HG02798 (cell line): ENCODE data around the gene PLEKHA7.

ENCODE experiments used
- ATAC-seq: cut with Tn5 transposase; IDR thresholded peaks from one replicate; pipeline ENCODE4 v1.9.1; 2021; ENCODE audit warnings: mild to moderate bottlenecking; ENCODE audit not compliant: unreplicated experiment, poor library complexity

Gene PLEKHA7

DNA sequence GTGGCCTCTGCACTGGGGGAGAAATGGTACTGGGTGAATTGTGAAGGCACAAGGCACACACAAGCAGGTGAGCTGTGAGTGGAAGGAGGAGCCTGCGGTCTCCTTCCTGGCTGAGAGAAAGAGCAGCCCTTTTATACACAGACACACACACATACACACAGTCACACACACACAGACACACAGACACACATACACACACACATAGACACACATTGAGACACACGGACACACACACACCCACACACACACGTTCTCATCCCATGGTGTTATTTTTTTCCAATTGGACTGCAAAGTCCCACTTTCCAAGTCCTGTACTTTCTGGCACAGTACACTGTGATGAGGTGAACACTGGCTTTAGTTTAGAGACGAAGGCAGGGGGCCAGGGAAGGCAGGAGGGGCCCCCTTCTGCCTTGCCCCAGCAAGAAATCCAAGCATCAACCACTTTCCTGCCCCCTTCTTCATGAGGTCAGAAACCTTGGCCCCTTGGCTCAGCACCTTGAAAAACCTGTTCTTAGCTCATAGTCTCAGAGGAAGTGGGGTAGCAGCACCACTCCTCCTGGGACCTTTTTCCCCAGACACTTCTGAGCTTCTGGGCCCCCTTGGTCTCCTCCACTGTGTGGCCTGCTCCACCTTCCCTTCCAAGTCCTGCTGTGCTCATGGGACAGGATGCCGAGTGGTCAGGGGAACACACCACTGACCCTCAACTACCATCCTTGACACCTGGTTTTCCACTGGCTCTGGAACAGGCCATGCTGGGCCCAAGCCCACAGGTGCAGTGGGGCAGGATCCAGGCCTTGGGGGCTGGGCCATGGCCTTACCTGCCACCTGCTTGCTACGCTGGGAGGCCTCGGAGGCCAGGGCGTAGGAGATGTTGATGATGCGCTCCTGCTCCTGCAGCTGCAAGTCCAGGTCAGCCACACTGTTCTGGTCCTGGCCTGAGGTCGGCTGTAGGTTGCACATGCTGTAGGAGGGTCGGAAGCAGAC, 232.0 kb downstream of the PLEKHA7 start:
- no peak for ATAC-seq

DNA sequence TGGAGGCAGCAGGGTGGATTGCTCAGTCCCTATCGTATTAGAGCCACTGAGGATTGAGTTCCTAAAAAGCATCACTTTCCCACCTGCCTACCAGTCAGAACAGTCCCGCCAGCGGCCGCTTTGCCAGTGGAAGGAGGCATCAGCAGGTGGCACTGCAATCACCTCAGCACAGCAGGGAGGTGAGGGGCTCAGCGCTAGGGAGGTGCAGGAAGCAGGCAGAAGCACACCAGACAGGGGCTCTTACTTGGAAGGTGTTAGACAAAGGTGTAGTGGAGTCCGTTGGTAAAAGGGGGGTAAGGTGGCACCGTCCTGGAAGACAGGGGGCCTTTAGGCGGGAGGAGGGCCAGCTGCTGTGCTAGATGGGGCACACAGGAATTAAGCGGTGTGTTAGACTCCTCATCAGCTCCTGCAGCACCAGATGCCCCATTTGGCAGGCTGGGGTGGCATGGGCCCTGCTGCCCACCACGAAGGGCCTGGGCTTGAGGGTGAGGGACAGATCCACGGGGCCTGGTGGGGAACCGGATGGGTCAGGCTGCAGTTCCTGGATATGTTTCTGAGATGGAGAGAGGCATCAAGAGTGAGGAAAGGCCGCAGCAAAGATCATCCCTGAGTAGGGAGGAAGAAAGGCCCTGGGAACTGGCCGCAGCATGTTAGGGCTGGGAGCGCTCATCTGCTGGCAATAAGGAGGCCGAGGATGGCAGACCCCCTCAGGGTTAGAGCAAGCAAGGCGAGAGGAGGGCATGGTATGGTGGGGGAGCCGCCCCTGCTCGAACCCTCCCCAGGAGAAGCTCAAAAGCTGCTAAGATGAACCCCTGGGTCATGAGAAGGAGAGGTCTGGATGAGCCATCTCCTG, 233.3 kb downstream of the PLEKHA7 start:
- ATAC-seq = no peak

- no peak for ATAC-seq
Observed at GRCh38 chr11:16780146-16780545, 234.1 kb downstream of the PLEKHA7 start.

DNA sequence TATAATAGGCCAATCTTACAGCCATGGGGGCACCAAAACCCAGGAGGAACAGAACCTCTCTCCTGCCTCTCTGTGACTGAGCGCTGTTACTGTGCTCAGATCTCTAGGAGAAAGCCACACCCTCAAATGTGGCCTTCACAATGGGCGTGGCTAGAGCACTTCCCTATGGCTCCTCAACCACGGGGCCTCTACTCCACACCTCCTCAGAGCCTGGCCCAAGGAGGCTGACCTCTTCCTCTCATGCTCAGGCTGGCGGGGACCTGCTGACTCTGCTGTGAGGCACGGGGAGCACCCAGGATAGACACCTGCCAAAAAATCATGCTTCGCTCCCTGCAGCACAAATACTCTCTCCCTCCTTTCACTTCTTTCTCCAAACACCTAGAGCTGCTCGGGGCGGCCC, 234.8 kb downstream of the PLEKHA7 start:
- ATAC-seq = no peak

DNA sequence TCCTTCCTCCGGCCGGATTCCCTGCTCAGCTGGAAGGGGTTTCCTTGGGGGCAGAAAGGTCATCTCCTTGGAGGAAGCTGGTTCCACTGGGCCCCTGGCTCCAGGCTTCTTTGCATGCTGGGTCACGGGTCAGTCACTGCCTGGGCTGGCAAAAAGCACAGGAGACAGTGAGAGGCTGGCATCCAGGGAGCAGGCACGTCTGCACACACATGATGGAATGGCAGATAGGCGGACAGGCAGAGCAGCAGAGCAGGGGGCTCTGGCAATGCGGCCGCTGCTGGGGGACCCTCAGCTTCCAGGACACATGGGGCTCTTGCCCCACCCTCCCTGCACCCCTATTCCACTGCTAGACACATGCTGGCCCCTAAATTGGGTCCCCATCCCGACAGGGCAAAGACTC, 235.3 kb downstream of the PLEKHA7 start:
- no peak for ATAC-seq

DNA sequence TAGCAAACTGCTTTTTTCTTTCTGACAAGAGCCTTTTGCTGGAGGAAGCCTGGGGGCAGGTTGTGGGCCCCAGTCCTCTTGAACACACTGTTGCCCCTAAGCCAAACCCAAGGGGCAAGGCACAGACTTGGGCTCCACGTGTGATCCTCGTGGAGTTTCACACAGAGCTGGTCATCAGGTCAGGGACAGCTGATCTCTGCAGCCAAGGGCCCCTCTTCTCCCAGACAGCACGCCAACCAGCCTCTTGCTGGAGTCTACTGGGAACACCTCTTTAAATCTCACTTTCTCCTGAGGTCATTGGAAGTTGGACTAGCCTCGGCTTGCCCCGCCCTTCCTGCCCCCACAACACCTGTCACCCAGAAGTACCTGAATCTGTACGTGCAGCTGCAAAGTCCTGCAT, 235.9 kb downstream of the PLEKHA7 start:
- ATAC-seq = no peak

GRCh38 chr11:16777613-16777975, 236.6 kb downstream of the PLEKHA7 start:
- no peak for ATAC-seq

- no peak for ATAC-seq
Observed at GRCh38 chr11:16776711-16777612, 237.3 kb downstream of the PLEKHA7 start.

DNA sequence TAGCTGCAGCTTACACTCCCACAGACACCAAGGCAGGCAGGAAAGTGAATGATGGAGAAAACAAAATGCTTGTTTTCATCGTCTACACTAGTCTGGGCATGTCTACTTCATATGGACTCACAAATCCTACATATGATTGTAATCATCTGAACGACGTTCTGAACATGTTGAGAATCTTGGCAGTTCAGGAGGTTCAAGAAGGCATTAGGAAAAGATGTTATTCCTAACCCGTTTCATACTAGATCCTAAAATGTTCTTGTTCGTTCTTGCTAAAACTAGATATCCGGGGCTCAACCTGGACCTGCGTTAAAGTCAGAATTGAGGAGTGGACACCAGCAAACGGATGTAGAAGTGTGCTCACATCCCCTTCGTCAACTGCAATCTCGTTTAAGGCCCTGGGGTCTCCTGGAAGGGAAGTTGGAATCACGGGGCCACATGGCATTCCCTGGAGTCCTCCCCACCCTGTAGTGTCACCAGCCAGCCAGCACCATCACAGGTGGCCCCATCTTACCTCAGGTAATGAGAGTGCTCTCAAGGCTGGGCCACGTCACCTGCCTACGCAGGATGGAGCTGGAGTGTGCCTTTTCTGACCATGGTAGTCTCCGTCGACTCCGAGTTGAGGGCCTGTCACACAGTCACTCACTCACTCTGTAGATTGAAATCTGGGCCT, 238.5 kb downstream of the PLEKHA7 start:
- no peak for ATAC-seq

- ATAC-seq = no peak
Observed at GRCh38 chr11:16774936-16775613, 239.1 kb downstream of the PLEKHA7 start.

DNA sequence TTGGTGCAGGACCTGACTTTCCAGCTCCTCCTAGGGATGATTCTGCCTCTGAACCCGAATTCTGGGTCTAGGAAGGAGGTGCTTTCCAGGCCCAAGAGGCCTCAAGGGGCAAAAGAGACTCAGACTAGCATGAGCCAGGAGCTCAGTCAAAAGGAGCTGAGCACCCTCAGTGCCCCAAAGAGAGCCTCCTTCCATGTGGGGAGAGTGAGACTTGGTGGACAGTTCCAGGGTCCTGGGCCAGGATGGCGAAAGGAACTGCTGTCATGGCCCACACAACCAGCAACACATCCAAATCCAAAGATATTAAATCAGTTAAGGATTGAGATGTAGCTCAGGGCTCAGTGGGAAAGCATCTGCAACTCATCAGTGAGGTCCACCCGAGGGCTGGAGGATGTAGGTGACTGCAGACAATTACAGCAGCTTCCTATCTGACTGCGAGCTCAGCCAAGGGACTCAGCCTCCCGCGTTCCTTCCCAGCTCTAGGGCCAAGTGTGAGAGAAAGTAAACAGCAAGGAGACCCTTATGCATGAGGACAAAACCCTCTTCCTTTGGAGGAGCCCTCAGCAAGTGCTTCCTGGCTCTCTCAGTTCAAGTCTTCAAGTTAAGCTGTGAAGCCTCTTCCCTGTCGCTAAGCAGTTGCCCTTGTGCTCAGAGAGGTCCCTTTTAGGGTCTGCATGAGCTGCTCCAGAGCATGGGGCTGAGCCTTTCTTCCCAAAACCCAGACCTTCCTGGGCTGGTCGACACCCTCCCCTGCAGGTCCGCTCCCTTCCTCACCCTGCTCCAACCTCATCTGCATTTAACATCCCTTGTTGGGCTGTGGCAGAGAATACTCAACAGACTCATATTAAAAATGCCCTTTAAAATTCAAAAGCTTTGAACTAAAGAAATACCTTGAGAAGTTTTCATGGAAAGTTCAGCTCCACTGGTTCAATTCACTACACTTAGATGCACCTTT, 240.0 kb downstream of the PLEKHA7 start:
- ATAC-seq = no peak

DNA sequence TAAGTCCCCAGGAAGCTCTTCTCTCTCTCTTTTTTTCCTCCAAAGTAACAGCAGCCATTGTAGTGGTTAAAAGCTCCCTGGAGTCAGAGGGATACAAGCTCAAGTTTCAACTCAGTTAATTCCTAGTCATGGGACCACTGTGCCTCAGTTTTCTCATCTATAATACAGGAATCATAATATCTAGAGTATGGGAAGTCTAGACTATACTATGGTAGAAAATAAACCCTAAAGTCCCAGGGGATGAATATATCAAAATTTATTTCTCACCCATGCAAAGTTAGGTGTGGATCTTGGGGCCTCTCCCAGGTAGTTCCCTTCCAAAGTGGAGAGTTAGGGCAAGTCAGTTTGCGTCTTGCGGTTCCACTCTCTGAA, 242.1 kb downstream of the PLEKHA7 start:
- no peak for ATAC-seq

DNA sequence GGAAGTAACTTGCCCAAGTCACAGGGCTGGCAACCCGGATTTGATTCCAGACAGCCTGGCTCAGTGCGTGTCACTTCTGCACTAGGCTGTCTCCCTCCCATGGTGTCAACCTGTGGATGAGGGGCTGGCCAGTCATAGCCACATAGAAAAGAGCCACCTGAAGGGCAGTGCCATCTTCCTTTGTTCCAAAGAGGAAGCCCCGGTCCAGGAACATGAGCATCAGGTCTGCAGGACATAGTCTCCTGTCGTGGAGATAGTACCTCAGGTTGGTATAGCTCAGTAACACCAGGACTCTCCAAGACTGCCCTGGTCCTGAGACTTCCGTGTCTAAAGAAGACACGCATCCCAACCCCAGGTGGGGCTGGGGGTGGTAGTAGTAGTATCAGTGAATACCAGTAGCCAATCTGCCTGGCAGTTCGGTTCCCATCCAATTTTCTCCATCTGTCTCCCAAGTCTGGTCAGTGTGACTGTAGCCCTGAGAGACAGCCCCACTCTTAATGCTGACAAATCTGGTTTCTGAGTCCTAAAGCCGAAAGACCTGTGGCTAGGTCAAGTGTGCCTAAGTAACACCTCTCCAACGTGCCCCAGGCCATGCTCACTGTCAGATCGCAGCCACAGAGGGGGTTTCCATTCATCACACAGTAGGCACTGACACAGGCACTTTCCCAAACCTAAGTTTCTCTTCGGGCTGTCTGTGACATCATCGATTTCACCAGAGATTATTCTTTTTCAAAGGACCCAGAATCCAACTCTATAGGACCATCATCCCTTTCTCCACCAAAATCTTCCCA, 242.7 kb downstream of the PLEKHA7 start:
- ATAC-seq = peak; percentile 57

DNA sequence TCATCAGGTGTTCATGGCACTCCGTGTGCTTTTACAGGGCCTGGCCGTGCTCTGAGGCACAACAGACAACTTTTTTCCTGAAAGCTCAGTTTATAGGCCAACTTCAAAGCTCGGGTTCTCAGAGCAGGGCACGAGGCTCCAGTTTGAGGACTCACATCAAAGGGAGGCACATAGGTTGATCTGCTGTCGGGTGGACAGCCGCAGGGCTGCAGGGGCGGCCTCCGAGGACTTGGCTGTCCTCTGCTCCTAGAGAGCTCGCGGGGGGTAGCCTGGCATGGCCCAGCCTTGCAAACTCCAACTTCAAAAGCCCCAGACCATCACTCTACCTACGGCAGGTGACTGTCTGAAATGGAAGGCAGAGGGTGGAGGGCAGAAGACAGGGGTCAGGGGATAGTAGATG, 244.2 kb downstream of the PLEKHA7 start:
- ATAC-seq = no peak

- no peak for ATAC-seq
Observed at GRCh38 chr11:16769386-16769785, 244.8 kb downstream of the PLEKHA7 start.

GRCh38 chr11:16767957-16768356, 246.3 kb downstream of the PLEKHA7 start:
- ATAC-seq = no peak

DNA sequence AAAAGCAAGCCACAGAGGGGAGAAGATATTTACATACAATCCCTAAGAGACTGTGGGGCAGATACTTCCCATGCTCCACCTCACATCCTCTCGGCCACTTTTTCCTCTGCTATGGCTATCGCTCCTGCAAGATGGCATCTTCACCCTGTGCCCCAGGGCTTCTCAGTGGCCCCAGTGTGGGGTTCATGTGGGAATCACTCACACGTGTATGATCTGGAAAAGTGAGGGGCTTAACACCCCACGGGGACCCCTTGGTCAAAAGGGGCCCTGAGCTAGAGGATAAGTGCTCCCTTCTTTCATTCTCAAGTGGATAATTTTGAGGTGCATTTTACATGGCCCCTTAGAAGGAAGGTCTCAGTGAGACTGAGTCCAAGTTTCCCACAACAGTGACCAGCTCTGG, 247.1 kb downstream of the PLEKHA7 start:
- ATAC-seq = no peak
